ENCODE measurements around the gene TRA2A. TPM values are rescaled to one million over a fixed set of nuclear protein-coding genes. Genes with fewer than 3 reads are reported as not detected.
A peak's percentile ranks its signal among the peaks of the same experiment; 100 is the strongest.

The TRA2A gene
- total and polyA plus RNA-seq, 9 of the 15 experiments (the other 6 are each of a cell fraction or from before 2014, with no cell fraction given): 22.7 to 210 (median 73.9) TPM

GRCh38 chr7:23474094-23474828 is 57.5 kb downstream of the TRA2A start (continued):
- no peak for TF ChIP-seq RBM17 (IDR thresholded peaks at IDR 0.05; ENCODE audit: borderline replicate concordance, low read depth, low read length)
- no peak for TF ChIP-seq ZNF354B (CRISPR knock-in tag; IDR thresholded peaks at IDR 0.05)
- 0 out of 2 replicates have a peak, but pooled peaks have one; percentile 28 for TF ChIP-seq ZSCAN29 (IDR thresholded peaks at IDR 0.05)
- peak; percentile 100 for TF ChIP-seq E2F8 (IDR thresholded peaks at IDR 0.05; ENCODE audit: low read depth, partially characterized antibody)
- TF ChIP-seq GATAD2B (IDR thresholded peaks at IDR 0.05; ENCODE audit: borderline replicate concordance): peak; percentile 73
- peak; percentile 80 for TF ChIP-seq SAP30 (IDR thresholded peaks at IDR 0.05; ENCODE audit: borderline replicate concordance, insufficient read depth, low read depth, low read length, poor library complexity, severe bottlenecking)
- peak; percentile 80 to 91 for TF ChIP-seq E2F6 (IDR thresholded peaks at IDR 0.05; ENCODE audit: borderline replicate concordance in 1 of 2, extremely low read depth in 1 of 2, insufficient read depth in 1 of 2, insufficient read length in 1 of 2, low read depth in 1 of 2, low read length in 1 of 2, poor library complexity in 1 of 2, severe bottlenecking in 1 of 2)
- no peak for TF ChIP-seq ZNF551 (CRISPR knock-in tag; IDR thresholded peaks at IDR 0.05)
- TF ChIP-seq, protein P1, sequence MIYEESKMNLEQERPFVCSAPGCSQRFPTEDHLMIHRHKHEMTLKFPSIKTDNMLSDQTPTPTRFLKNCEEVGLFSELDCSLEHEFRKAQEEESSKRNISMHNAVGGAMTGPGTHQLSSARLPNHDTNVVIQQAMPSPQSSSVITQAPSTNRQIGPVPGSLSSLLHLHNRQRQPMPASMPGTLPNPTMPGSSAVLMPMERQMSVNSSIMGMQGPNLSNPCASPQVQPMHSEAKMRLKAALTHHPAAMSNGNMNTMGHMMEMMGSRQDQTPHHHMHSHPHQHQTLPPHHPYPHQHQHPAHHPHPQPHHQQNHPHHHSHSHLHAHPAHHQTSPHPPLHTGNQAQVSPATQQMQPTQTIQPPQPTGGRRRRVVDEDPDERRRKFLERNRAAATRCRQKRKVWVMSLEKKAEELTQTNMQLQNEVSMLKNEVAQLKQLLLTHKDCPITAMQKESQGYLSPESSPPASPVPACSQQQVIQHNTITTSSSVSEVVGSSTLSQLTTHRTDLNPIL (CRISPR knock-in tag; IDR thresholded peaks at IDR 0.05): no peak
- TF ChIP-seq KDM5B (IDR thresholded peaks at IDR 0.05; ENCODE audit: insufficient replicate concordance, low read depth, low read length): peak; percentile 60
- TF ChIP-seq SRSF1 (IDR thresholded peaks at IDR 0.05; ENCODE audit: low read depth, low read length): 0 out of 2 replicates have a peak, but pooled peaks have one; percentile 16
- TF ChIP-seq GMEB1 (CRISPR knock-in tag; IDR thresholded peaks at IDR 0.05): peak; percentile 59; the same call in 1 of the 2 replicates
- TF ChIP-seq SMAD1 (IDR thresholded peaks at IDR 0.05; ENCODE audit: low read depth, low read length, partially characterized antibody): peak; percentile 75
- TF ChIP-seq OTX1 (CRISPR knock-in tag; IDR thresholded peaks at IDR 0.05): peak; percentile 26; the same call in 1 of the 2 replicates
- TF ChIP-seq FOXM1 (IDR thresholded peaks at IDR 0.05; ENCODE audit: low read depth): peak; percentile 84
- TF ChIP-seq FOXM1 (CRISPR knock-in tag; IDR thresholded peaks at IDR 0.05; ENCODE audit: low read depth): peak; percentile 56; the same call in 1 of the 2 replicates
- TF ChIP-seq KAT8 (IDR thresholded peaks at IDR 0.05; ENCODE audit: low read depth): no peak
- peak; percentile 56; the same call in 1 of the 2 replicates for TF ChIP-seq CAMTA2 (CRISPR knock-in tag; conservative IDR thresholded peaks at IDR 0.05)
- no peak for TF ChIP-seq RHOXF2B (CRISPR knock-in tag; conservative IDR thresholded peaks at IDR 0.05)
- peak; percentile 77 for TF ChIP-seq NFYB (IDR thresholded peaks at IDR 0.05; ENCODE audit: extremely low read depth, insufficient read length)
- TF ChIP-seq ARNT (IDR thresholded peaks at IDR 0.05): no peak; a peak in 1 of 4 replicates

All from K562 (cell line).